Measurements from ENCODE around the gene FZD8.

FZD8 gene

DNA sequence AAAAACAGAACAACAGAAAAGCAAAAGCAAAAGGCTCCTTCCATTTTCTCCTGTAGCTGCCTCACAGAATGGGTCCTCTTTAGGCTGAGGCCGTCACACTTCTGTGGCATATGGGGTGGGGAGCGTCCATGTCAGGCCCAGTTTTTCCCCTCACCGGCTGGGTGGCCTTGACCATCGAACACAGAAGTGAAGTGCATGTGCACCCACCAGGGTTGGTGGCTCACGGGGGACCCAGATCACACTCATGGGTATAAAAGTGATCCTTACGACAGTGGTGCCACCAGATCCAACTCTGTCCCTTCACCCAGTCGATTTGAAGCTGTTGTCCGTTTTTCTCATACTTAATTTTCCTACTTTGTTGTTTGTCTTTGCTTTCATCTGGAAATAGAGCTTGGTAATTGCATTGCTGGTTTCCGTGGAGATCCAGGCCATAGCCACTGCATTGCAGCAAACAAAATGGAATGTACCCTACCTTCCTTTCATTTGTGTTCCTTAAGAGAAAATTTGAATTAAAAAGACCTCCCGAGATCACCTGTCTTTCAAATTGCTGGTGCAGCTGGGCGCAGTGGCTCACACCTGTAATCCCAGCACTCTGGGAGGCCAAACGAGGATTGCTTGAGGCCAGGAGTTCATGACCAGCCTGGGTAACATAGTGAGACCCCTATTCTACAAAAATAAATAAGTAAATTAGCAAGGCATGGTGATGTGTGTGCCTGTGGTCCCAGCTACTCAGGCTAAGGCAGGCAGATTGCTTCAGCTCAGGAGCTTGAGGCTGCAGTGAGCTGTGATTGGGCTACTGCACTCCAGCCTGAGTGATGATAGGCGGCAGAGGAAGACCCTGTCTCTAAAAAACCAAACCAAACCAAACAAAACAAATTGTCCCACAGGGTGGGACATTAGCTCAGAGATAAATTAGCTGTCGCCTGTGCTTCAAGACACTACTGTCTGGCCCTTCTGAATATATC, 47.7 kb downstream of the FZD8 start:
- H3K9me3 ChIP-seq, result no peaks in the 10 kb centered on the region
- no peaks in the 10 kb centered on the region for H3K27me3 ChIP-seq
- H3K4me1 ChIP-seq, result no peaks in the 10 kb centered on the region
- no peaks in the 10 kb centered on the region for H3K36me3 ChIP-seq
- TF ChIP-seq, protein P1, sequence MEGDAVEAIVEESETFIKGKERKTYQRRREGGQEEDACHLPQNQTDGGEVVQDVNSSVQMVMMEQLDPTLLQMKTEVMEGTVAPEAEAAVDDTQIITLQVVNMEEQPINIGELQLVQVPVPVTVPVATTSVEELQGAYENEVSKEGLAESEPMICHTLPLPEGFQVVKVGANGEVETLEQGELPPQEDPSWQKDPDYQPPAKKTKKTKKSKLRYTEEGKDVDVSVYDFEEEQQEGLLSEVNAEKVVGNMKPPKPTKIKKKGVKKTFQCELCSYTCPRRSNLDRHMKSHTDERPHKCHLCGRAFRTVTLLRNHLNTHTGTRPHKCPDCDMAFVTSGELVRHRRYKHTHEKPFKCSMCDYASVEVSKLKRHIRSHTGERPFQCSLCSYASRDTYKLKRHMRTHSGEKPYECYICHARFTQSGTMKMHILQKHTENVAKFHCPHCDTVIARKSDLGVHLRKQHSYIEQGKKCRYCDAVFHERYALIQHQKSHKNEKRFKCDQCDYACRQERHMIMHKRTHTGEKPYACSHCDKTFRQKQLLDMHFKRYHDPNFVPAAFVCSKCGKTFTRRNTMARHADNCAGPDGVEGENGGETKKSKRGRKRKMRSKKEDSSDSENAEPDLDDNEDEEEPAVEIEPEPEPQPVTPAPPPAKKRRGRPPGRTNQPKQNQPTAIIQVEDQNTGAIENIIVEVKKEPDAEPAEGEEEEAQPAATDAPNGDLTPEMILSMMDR (IDR thresholded peaks at IDR 0.05; ENCODE audit: low read depth, low read length), result no peak
- no peak overlapping the region for H3K4me3 ChIP-seq (ENCODE audit: low read depth, low read length)
- DNase-seq, result no peak

DNA sequence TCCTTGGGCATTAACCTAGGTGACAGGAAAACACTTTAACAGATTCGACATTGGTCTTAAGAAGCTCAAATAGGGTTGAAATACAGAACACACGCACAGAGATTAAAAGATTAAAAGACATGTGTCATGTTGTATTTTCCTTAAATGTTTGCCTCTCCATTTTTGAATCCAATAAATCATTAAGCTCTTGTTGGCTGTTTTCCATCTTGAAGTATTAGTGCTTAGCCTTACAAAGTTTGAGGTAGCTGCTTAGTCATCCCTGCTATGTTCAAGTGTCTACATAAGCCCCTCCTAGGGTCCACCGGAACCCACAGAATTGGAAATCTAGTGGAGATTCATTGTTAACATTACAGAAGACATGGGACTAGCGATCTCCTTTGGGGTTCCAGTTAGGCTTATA, 49.7 kb downstream of the FZD8 start:
- H3K4me3 ChIP-seq (ENCODE audit: low read depth, low read length), result no peak overlapping the region
- no peaks in the 10 kb centered on the region for H3K4me1 ChIP-seq
- H3K27me3 ChIP-seq, result no peaks in the 10 kb centered on the region
- H3K36me3 ChIP-seq, result no peaks in the 10 kb centered on the region
- DNase-seq, result no peak
- TF ChIP-seq, protein P1 (IDR thresholded peaks at IDR 0.05; ENCODE audit: low read depth, low read length), result no peak
- H3K9me3 ChIP-seq, result no peaks in the 10 kb centered on the region

DNA sequence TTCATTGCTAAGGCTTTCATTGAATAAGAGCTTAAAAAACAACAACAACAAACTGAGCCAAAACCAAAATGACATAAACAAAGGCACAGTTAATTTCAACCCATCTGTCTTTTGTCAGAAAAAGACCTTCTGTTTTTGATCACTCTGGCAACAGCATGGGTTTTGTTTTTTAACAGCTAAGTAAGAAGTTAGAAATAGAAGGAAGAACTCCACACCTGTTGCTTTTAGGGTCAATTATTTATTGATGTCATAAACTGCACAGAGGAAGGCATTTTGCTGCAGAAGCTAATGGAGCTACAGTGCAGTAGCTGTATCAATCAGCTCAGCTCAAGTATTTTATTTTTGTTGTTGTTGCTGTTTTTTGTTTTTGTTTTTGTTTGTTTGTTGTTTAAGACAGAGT, 53.3 kb downstream of the FZD8 start:
- TF ChIP-seq, protein P1 (IDR thresholded peaks at IDR 0.05; ENCODE audit: low read depth, low read length), result no peak
- Histone ChIP-seq H3K4me1 (no peaks in the 10 kb centered on the region), H3K9me3 (no peaks in the 10 kb centered on the region), H3K4me3 (ENCODE audit: low read depth, low read length) (no peak overlapping the region), H3K36me3 (no peaks in the 10 kb centered on the region), H3K27me3 (no peaks in the 10 kb centered on the region)
- no peak for DNase-seq

All from BE2C (cell line).